IPS DF 19.7 (cell line): ENCODE data around the gene DENND6B.

Experiments used
- DNase-seq: peaks from one replicate; pipeline ENCODE4 v3.0.0-alpha.2; 2013; ENCODE audit warnings: low read depth, low spot score

Gene DENND6B

GRCh38 chr22:50303848-50304527 lies 22.8 kb downstream of the DENND6B start:
- DNase-seq = no peak

- no peak for DNase-seq
Observed at GRCh38 chr22:50303515-50303847, 23.3 kb downstream of the DENND6B start.

- no peak for DNase-seq
Observed at GRCh38 chr22:50302564-50302963, 24.2 kb downstream of the DENND6B start.

GRCh38 chr22:50302041-50302541 lies 24.7 kb downstream of the DENND6B start:
- DNase-seq = no peak

GRCh38 chr22:50301581-50301991 lies 25.2 kb downstream of the DENND6B start:
- DNase-seq = no peak

GRCh38 chr22:50300620-50301257 lies 26.1 kb downstream of the DENND6B start:
- DNase-seq = no peak

- DNase-seq = no peak
Observed at GRCh38 chr22:50299785-50300619, 26.8 kb downstream of the DENND6B start.

- no peak for DNase-seq
Observed at GRCh38 chr22:50298937-50299784, 27.7 kb downstream of the DENND6B start.

- no peak for DNase-seq
Observed at GRCh38 chr22:50298266-50298637, 28.6 kb downstream of the DENND6B start.

GRCh38 chr22:50297510-50298265 lies 29.1 kb downstream of the DENND6B start:
- DNase-seq = no peak

GRCh38 chr22:50296658-50297490 lies 29.9 kb downstream of the DENND6B start:
- no peak for DNase-seq

GRCh38 chr22:50294319-50294656 lies 32.5 kb downstream of the DENND6B start:
- DNase-seq = no peak

- no peak for DNase-seq
Observed at GRCh38 chr22:50293441-50294318, 33.1 kb downstream of the DENND6B start.

- DNase-seq = no peak
Observed at GRCh38 chr22:50292643-50293440, 34.0 kb downstream of the DENND6B start.

GRCh38 chr22:50289942-50290630 lies 36.7 kb downstream of the DENND6B start:
- no peak for DNase-seq

GRCh38 chr22:50289151-50289941 lies 37.5 kb downstream of the DENND6B start:
- no peak for DNase-seq

- DNase-seq = no peak
Observed at GRCh38 chr22:50287731-50288130, 39.1 kb downstream of the DENND6B start.
